ENCODE results near the gene OR4D2.

OR4D2 gene

DNA sequence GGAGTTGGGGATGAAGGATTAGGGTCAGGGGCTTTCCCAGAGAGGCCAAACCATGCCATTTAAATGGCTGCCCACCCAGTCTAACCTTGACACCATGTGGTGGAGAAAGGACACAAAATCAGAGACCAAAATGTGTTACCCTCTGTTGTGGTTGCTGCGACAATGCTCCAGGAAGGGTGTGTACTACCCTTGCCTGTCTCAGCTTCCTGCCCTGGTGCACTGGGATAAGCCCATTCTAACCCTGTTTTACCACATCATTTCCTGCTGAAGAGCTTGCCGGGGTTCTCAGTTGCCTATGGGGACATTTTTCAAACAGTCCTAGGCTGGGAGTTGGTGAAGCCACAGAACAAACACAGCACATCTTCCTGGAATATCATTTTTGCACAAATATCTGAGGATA, 13.7 kb upstream of the OR4D2 start:
- no peak for DNase-seq (ENCODE audit: extremely low spot score)
- POLR2A ChIA-PET = no interaction called here
- CTCF ChIA-PET = no interaction called here
- TF ChIP-seq, protein P1, sequence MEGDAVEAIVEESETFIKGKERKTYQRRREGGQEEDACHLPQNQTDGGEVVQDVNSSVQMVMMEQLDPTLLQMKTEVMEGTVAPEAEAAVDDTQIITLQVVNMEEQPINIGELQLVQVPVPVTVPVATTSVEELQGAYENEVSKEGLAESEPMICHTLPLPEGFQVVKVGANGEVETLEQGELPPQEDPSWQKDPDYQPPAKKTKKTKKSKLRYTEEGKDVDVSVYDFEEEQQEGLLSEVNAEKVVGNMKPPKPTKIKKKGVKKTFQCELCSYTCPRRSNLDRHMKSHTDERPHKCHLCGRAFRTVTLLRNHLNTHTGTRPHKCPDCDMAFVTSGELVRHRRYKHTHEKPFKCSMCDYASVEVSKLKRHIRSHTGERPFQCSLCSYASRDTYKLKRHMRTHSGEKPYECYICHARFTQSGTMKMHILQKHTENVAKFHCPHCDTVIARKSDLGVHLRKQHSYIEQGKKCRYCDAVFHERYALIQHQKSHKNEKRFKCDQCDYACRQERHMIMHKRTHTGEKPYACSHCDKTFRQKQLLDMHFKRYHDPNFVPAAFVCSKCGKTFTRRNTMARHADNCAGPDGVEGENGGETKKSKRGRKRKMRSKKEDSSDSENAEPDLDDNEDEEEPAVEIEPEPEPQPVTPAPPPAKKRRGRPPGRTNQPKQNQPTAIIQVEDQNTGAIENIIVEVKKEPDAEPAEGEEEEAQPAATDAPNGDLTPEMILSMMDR (IDR thresholded peaks at IDR 0.05; ENCODE audit: control extremely low read depth, extremely low read depth, low read depth, missing control alignments) = no peak

- POLR2A ChIA-PET = no interaction called here
- DNase-seq (ENCODE audit: extremely low spot score) = no peak
- CTCF ChIA-PET = no interaction called here
- TF ChIP-seq, protein P1 (IDR thresholded peaks at IDR 0.05; ENCODE audit: control extremely low read depth, extremely low read depth, low read depth, missing control alignments) = no peak
These were observed 13.1 kb upstream of the OR4D2 start for GRCh38 chr17:58153671-58154070.

GRCh38 chr17:58156839-58157803, 9.7 kb upstream of the OR4D2 start:
- no peak for DNase-seq (ENCODE audit: extremely low spot score)
- ChIA-PET CTCF (no interaction called here), POLR2A (no interaction called here)
- TF ChIP-seq, protein P1 (IDR thresholded peaks at IDR 0.05; ENCODE audit: control extremely low read depth, extremely low read depth, low read depth, missing control alignments) = no peak

DNA sequence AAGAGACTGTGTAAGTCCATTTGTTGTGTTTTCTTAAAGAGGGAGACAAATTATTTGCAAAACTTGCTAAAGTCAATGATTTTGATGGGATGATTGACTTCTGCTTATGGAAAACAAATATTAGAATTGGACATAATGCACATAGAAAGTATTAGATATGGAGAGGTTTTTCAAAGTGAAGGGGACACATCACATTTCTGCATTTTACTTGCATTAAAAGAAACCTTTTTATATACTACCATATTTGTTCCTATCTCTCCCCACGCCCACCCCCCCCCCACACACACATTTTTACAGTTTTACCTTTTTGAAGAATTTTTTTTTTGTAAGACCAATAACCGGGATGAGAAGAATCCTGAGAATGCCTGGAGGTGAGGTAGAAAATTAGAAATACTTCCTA, 8.6 kb upstream of the OR4D2 start:
- ChIA-PET POLR2A (no interaction called here), CTCF (no interaction called here)
- TF ChIP-seq, protein P1 (IDR thresholded peaks at IDR 0.05; ENCODE audit: control extremely low read depth, extremely low read depth, low read depth, missing control alignments) = no peak
- DNase-seq (ENCODE audit: extremely low spot score) = no peak

DNA sequence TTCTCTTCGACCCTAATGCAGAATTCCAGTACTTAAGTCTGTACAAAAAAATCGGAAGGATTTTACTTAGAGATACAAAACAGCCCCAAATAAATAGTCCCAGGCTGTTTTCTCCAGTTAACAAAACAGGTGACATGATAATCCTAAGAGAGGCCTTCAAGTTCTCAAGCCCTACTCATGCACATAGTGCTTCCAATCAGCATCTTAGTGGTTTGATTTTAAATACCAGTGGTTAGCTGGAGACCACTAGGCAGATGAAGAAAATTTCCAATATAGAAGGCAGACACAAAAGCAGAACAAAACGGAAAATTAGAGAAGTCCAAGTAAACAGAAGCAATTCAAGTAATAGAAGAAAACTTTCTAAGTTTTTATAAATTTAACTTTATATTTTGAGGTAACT, 5.2 kb upstream of the OR4D2 start:
- POLR2A ChIA-PET = no interaction called here

DNA sequence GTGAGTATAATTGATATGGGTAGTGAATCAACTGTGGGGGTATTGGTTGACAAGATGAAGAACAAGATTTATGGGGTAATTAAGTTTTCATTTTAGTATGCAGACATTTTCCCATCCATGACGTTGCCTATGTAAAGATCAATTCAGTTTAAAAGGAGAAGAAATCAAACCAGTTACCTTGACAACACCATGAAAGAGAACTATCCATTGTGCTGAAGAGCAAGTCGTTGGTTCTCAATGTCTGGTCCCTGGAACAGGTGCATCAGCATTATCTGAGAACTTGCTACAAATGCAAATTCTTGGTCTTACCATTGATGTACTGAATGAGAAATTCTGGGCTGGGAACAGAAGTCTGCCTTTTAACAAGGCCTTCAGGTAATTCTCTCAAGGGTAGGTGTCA, 801 bp upstream of the OR4D2 start:
- ChIA-PET POLR2A (no interaction called here), CTCF (interaction anchor here (1.3 to 1.6 kb wide), 2 partner anchors 11 to 34 kb away, joined by 4 to 10 read pairs; no protein-coding TSS in a partner anchor)
- DNase-seq (ENCODE audit: extremely low spot score) = no peak
- TF ChIP-seq, protein P1 (IDR thresholded peaks at IDR 0.05; ENCODE audit: control extremely low read depth, extremely low read depth, low read depth, missing control alignments) = no peak

More for the DNA sequence above, 5.2 kb upstream of the OR4D2 start:
- DNase-seq (ENCODE audit: extremely low spot score) = no peak
- CTCF ChIA-PET = no interaction called here
- TF ChIP-seq, protein P1 (IDR thresholded peaks at IDR 0.05; ENCODE audit: control extremely low read depth, extremely low read depth, low read depth, missing control alignments) = no peak
